A549 (cell line): ENCODE results near the gene ACTR1B. TPM values are rescaled to one million over a fixed set of nuclear protein-coding genes. Genes with fewer than 3 reads are reported as not detected.
A peak's percentile ranks its signal among the peaks of the same experiment; 100 is the strongest.

ENCODE experiments used
- ATAC-seq, 2 experiments: fragments of 200-7000 bp in 1 of 2; fragments of >200 bp in 1 of 2; cut with Nextera tagmentation in 1 of 2; cut with Tn5 transposase in 1 of 2; 3 replicates each; pipeline versions ENCODE4 v1.8.0 to v1.9.1; 2018 to 2020; ENCODE audit warnings: mild to moderate bottlenecking in 1 of 2, moderate library complexity in 1 of 2
- CTCF ChIA-PET: fragments of 300-600 bp; sonication (Branson Sonifier 250); formaldehyde crosslinking; extraction: SDS; loops from one replicate; lab custom pipeline; 2021; ENCODE audit warnings: antibody characterized with exemption, inconsistent platforms; lab: Yijun Ruan, JAX
- POLR2A ChIA-PET: fragments of 350-600 bp; formaldehyde crosslinking; extraction: SDS; loops from one replicate; lab custom pipeline; 2021; ENCODE audit warnings: antibody characterized with exemption, inconsistent platforms; lab: Yijun Ruan, JAX
- DNase-seq, 2 experiments: peaks; one replicate each; pipeline versions ENCODE4 v3.0.0 to v3.0.0-alpha.2; 2011 to 2016; ENCODE audit warnings: low read depth in 1 of 2, low spot score in 1 of 2
- FAIRE-seq: peaks from 2 replicates; lab custom pipeline; 2011; peaks lifted over from hg19 to GRCh38; lab: Jason Lieb, UNC
- H3K27ac ChIP-seq, 2 experiments: fragments of >200 bp; sonication (Bioruptor Twin); formaldehyde crosslinking; 3 replicates each; pipeline ENCODE4 v1.5.1; 2016 to 2017
- H3K4me1 ChIP-seq: fragments of >200 bp; sonication (Bioruptor Twin); formaldehyde crosslinking; 3 replicates; pipeline ENCODE4 v1.6.1; 2016
- H3K4me2 ChIP-seq: fragments of >200 bp; sonication (Bioruptor Twin); formaldehyde crosslinking; 3 replicates; pipeline ENCODE4 v1.6.1; 2016
- H3K4me3 ChIP-seq: fragments of >200 bp; sonication (Bioruptor Twin); formaldehyde crosslinking; 3 replicates; pipeline ENCODE4 v1.5.1; 2016
- H3K9me3 ChIP-seq: fragments of >200 bp; sonication (Bioruptor Twin); formaldehyde crosslinking; 3 replicates; pipeline ENCODE4 v1.6.1; 2016
- BCL3 ChIP-seq: fragments of >200 bp; sonication (Bioruptor Twin); formaldehyde crosslinking; IDR thresholded peaks from 3 replicates; pipeline ENCODE4 v1.6.1; 2016
- BHLHE40 ChIP-seq: IDR thresholded peaks from 2 replicates; pipeline ENCODE4 v1.6.1; 2012; ENCODE audit warnings: low read depth, low read length, inconsistent platforms
- CHD4 ChIP-seq: fragments of 200-600 bp; sonication (generic); IDR thresholded peaks from 2 replicates; pipeline ENCODE4 v1.6.1; 2016; ENCODE audit warnings: antibody characterized with exemption, mild to moderate bottlenecking, borderline replicate concordance
- E2F6 ChIP-seq: IDR thresholded peaks from 2 replicates; pipeline ENCODE4 v1.6.1; 2012; ENCODE audit warnings: low read depth, borderline replicate concordance
- EP300 ChIP-seq, 2 experiments: fragments of >200 bp; sonication (Bioruptor Twin); formaldehyde crosslinking; IDR thresholded peaks; 2 replicates in 1 of 2; 3 replicates in 1 of 2; pipeline ENCODE4 v1.6.1; 2016 to 2017
- FOSL2 ChIP-seq, 2 experiments: fragments of 450-650 bp in 1 of 2; fragments of >200 bp in 1 of 2; sonication (Bioruptor Twin) in 1 of 2; formaldehyde crosslinking; IDR thresholded peaks; 2 replicates each; pipeline versions ENCODE4 v1.5.0 to v1.6.1; 2016 to 2020; ENCODE audit warnings: mild to moderate bottlenecking in 1 of 2, moderate library complexity in 1 of 2
- HDAC2 ChIP-seq: fragments of 200-600 bp; sonication (generic); IDR thresholded peaks from 2 replicates; pipeline ENCODE4 v1.6.1; 2016
- HEYL ChIP-seq: fragments of 250-450 bp; sonication (Bioruptor Pico); IDR thresholded peaks from 2 replicates; pipeline ENCODE4 v1.8.0; 2021; ENCODE audit warnings: mild to moderate bottlenecking, moderate library complexity
- HOXB13 ChIP-seq: fragments of 250-450 bp; sonication (Bioruptor Pico); IDR thresholded peaks from 2 replicates; pipeline ENCODE4 v1.5.0; 2020; ENCODE audit warnings: low read depth, mild to moderate bottlenecking, moderate library complexity
- JUN ChIP-seq, 2 experiments: fragments of >200 bp; sonication (Bioruptor Twin); formaldehyde crosslinking; IDR thresholded peaks; 2 replicates in 1 of 2; 3 replicates in 1 of 2; pipeline ENCODE4 v1.6.1; 2016 to 2017
- KDM1A ChIP-seq: fragments of 200-600 bp; sonication (generic); IDR thresholded peaks from 2 replicates; pipeline ENCODE4 v1.6.1; 2016; ENCODE audit warnings: low read depth, mild to moderate bottlenecking
- NPAS2 ChIP-seq: fragments of 250-450 bp; sonication (Bioruptor Pico); IDR thresholded peaks from 2 replicates; pipeline ENCODE4 v1.8.0; 2022; ENCODE audit warnings: mild to moderate bottlenecking, moderate library complexity, borderline replicate concordance
- PBX3 ChIP-seq: IDR thresholded peaks from 2 replicates; pipeline ENCODE4 v1.6.1; 2012
- PHF8 ChIP-seq: fragments of 200-600 bp; sonication (generic); IDR thresholded peaks from 2 replicates; pipeline ENCODE4 v1.6.1; 2016; ENCODE audit warnings: low read depth, mild to moderate bottlenecking, antibody characterized with exemption, moderate library complexity, borderline replicate concordance
- RAD21 ChIP-seq, 2 experiments: fragments of >200 bp in 1 of 2; sonication (Bioruptor Twin) in 1 of 2; formaldehyde crosslinking in 1 of 2; IDR thresholded peaks in 1 of 2; conservative IDR thresholded peaks in 1 of 2; 2 replicates in 1 of 2; 3 replicates in 1 of 2; pipeline ENCODE4 v1.6.1; 2012 to 2018; ENCODE audit warnings: inconsistent platforms in 1 of 2
- SMC3 ChIP-seq: fragments of >200 bp; sonication (Bioruptor Twin); formaldehyde crosslinking; IDR thresholded peaks from 3 replicates; pipeline ENCODE4 v1.6.1; 2018; ENCODE audit warnings: inconsistent platforms
- TFCP2L1 ChIP-seq: fragments of 250-450 bp; sonication (Bioruptor Pico); IDR thresholded peaks from 2 replicates; pipeline ENCODE4 v1.5.0; 2021; ENCODE audit warnings: mild to moderate bottlenecking
- TP53 ChIP-seq: fragments of 250-450 bp; sonication (Bioruptor Pico); IDR thresholded peaks from 2 replicates; pipeline ENCODE4 v1.5.0; 2021; ENCODE audit warnings: mild to moderate bottlenecking, moderate library complexity
- ZC3H11A ChIP-seq: fragments of 450-650 bp; IDR thresholded peaks from 2 replicates; pipeline ENCODE4 v1.6.1; 2014; ENCODE audit warnings: antibody characterized with exemption, mild to moderate bottlenecking
- ZSCAN20 ChIP-seq: fragments of 250-450 bp; sonication (Bioruptor Pico); IDR thresholded peaks from 2 replicates; pipeline ENCODE4 v1.8.0; 2022; ENCODE audit warnings: mild to moderate bottlenecking, moderate library complexity
- WGBS: methylation state at CpG from one replicate; pipeline ENCODE4 v1.1.6; 2017; ENCODE audit errors: missing lambda C conversion rate; 5-methylcytosine and 5-hydroxymethylcytosine counted together
- polyA plus RNA-seq, 4 experiments: library from polyadenylated mRNA; depleted of rRNA in 3 of 4; stranded (reverse); fragments of >200 nt; fragmentation: RNase III in 1 of 4; extraction: RNeasy Plus Mini Kit Qiagen cat#74134 plus additional on column Dnase treatment in 1 of 4; gene quantifications; 2 replicates in 3 of 4; 3 replicates in 1 of 4; pipeline ENCODE4 v1.2.3, GENCODE V29; 2011 to 2017
- TF ChIP-seq, protein P1 (sequence below): fragments of >200 bp; sonication (Bioruptor Twin); formaldehyde crosslinking; IDR thresholded peaks from 2 replicates; pipeline ENCODE4 v1.6.1; 2016
- TF ChIP-seq, protein P2 (sequence below): IDR thresholded peaks from 2 replicates; pipeline ENCODE4 v1.6.1; 2012
- TF ChIP-seq, protein P3 (sequence below): fragments of >200 bp; sonication (Bioruptor Twin); formaldehyde crosslinking; IDR thresholded peaks from 3 replicates; pipeline ENCODE4 v1.5.1; 2016

ACTR1B gene
- polyA plus RNA-seq, 2 of the 4 experiments (the other 2 are of a cell fraction) = 24.7 to 37.6 TPM

DNA sequence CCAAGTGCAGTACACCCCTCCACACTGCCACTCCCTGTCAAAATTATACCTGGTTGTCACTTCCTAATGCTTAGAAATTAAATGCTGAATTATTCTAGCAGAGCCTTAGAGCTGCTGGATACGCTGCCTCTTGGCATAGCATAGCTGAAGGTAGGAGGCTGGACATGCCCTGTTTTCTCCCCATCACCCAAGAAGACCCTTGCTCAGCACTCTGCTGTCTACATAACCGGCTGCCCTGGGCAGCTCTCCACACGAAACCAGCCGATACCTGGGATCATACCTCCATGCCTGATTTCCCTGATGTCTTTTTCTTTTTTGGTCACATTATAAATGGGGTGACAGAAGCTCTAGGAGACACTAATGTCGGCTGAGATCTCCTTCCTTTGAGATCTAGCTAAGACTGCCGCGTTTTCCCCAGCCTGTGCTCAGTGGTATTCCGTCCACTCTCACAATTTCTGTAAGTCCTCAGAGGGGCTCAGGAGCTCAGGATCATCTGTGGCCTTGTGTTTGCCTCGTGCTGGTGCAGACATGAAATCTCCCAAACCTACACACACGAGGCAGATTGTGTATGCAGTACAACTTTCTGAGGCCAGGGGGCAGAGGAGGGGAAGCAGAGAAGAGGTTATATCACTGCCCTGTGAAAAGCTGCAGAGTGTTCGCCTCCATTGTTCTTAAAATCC lies 36.1 kb upstream of the ACTR1B start:
- no peak overlapping the region for H3K4me2 ChIP-seq
- H3K27ac ChIP-seq = no peak overlapping the region
- WGBS = 26% methylated on average over 11 of the region's 11 CpGs
- no peaks in the 10 kb centered on the region for H3K4me1 ChIP-seq
- ChIA-PET POLR2A (interaction anchor here (3.0 kb wide), 1 partner anchor 109 kb away, joined by 16 read pairs; no protein-coding TSS in a partner anchor), CTCF (interaction anchor here (0.6 to 8.6 kb wide), 30 partner anchors 11 to 1632 kb away, joined by 3 to 133 read pairs (median 4); partner anchors contain the start of genes ACTR1B, C2orf92 and ZAP70)
- ATAC-seq = peak; percentile 87 to 93
- H3K4me3 ChIP-seq = no peak overlapping the region
- TF ChIP-seq, protein P1, sequence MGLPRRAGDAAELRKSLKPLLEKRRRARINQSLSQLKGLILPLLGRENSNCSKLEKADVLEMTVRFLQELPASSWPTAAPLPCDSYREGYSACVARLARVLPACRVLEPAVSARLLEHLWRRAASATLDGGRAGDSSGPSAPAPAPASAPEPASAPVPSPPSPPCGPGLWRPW = no peak
- TF ChIP-seq KDM1A (no peak), E2F6 (peak; percentile 40; the same call in 1 of the 2 replicates), CHD4 (no peak), ZC3H11A (no peak), TP53 (CRISPR knock-in tag) (no peak), FOSL2 (IDR thresholded peaks at IDR 0.05) (no peak), FOSL2 (CRISPR knock-in tag; IDR thresholded peaks at IDR 0.05) (no peak), NPAS2 (CRISPR knock-in tag) (no peak), EP300 (IDR thresholded peaks at IDR 0.05) (no peak), TFCP2L1 (no peak), JUN (IDR thresholded peaks at IDR 0.05) (no peak), SMC3 (peak; percentile 51), HEYL (CRISPR knock-in tag) (no peak), PBX3 (no peak), BCL3 (no peak), HDAC2 (no peak), BHLHE40 (no peak), PHF8 (no peak), HOXB13 (CRISPR knock-in tag) (no peak), ZSCAN20 (CRISPR knock-in tag) (no peak), RAD21 (conservative IDR thresholded peaks at IDR 0.05 in 1 of 2, IDR thresholded peaks at IDR 0.05 in 1 of 2) (peak; percentile 29 to 54; a peak in 4 of 5 replicates)
- TF ChIP-seq, protein P2, sequence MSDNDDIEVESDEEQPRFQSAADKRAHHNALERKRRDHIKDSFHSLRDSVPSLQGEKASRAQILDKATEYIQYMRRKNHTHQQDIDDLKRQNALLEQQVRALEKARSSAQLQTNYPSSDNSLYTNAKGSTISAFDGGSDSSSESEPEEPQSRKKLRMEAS = peak; percentile 82
- TF ChIP-seq, protein P3, sequence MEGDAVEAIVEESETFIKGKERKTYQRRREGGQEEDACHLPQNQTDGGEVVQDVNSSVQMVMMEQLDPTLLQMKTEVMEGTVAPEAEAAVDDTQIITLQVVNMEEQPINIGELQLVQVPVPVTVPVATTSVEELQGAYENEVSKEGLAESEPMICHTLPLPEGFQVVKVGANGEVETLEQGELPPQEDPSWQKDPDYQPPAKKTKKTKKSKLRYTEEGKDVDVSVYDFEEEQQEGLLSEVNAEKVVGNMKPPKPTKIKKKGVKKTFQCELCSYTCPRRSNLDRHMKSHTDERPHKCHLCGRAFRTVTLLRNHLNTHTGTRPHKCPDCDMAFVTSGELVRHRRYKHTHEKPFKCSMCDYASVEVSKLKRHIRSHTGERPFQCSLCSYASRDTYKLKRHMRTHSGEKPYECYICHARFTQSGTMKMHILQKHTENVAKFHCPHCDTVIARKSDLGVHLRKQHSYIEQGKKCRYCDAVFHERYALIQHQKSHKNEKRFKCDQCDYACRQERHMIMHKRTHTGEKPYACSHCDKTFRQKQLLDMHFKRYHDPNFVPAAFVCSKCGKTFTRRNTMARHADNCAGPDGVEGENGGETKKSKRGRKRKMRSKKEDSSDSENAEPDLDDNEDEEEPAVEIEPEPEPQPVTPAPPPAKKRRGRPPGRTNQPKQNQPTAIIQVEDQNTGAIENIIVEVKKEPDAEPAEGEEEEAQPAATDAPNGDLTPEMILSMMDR = peak; percentile 46
- TF ChIP-seq, all 56 proteins: peak for 5
- DNase-seq (peak; percentile 26 to 60), FAIRE-seq (no peak)
- no peaks in the 10 kb centered on the region for H3K9me3 ChIP-seq
